Stomach (tissue), 9 donors: ENCODE data around the gene BRPF1. TPM values are rescaled to one million over a fixed set of nuclear protein-coding genes. Genes with fewer than 3 reads are reported as not detected.

Experiments used
- DNase-seq, 2 donors: peaks; one replicate each; pipeline versions ENCODE4 v3.0.0 to v3.0.0-alpha.2; 2013 to 2019
- H3K27ac ChIP-seq, 5 donors: fragments of 200-600 bp in 4 of 5; sonication (generic) in 4 of 5; one replicate each; pipeline ENCODE4 v1.5.1; 2013 to 2019; ENCODE audit warnings: mild to moderate bottlenecking in 1 of 5, moderate library complexity in 1 of 5
- H3K27me3 ChIP-seq, 3 donors: fragments of 200-600 bp; sonication (generic); one replicate each; pipeline ENCODE4 v1.5.1; 2017 to 2019; ENCODE audit warnings: mixed run types in 1 of 3
- H3K36me3 ChIP-seq, 4 donors: fragments of 200-600 bp; sonication (generic); 1 replicate in 3 of 4; 2 replicates in 1 of 4; pipeline ENCODE4 v1.5.1; 2016 to 2019
- H3K4me1 ChIP-seq, 4 donors: fragments of 200-600 bp; sonication (generic); one replicate each; pipeline ENCODE4 v1.5.1; 2016 to 2019
- H3K4me3 ChIP-seq, 4 donors: fragments of 200-600 bp; sonication (generic) in 3 of 4; one replicate each; pipeline ENCODE4 v1.5.1; 2016 to 2019; ENCODE audit warnings: mild to moderate bottlenecking in 1 of 4
- H3K9me3 ChIP-seq, 4 donors: fragments of 200-600 bp; sonication (generic); one replicate each; pipeline ENCODE4 v1.5.1; 2016 to 2019
- CTCF ChIP-seq, 7 experiments: fragments of 450-650 bp in 4 of 7; fragments of 200-600 bp in 3 of 7; sonication (generic) in 3 of 7; IDR thresholded peaks; one replicate each; pipeline ENCODE4 v1.5.1; 2016 to 2019; ENCODE audit warnings: antibody characterized with exemption in 7 of 7, control low read depth in 2 of 7, mild to moderate bottlenecking in 1 of 7
- EP300 ChIP-seq: sonication (generic); formaldehyde crosslinking; IDR thresholded peaks from one replicate; pipeline ENCODE4 v1.6.1; 2017; ENCODE audit warnings: antibody characterized with exemption
- POLR2A ChIP-seq, 4 donors: fragments of 450-650 bp; IDR thresholded peaks; one replicate each; pipeline ENCODE4 v1.6.1; 2016; ENCODE audit warnings: antibody characterized with exemption in 4 of 4, control low read depth in 2 of 4, mild to moderate bottlenecking in 1 of 4, moderate library complexity in 1 of 4
- POLR2AphosphoS5 ChIP-seq, 3 donors: sonication (generic); formaldehyde crosslinking; IDR thresholded peaks; one replicate each; pipeline ENCODE4 v1.6.1; 2016; ENCODE audit warnings: antibody characterized with exemption in 3 of 3
- WGBS, 5 donors: extraction: QIAGEN DNeasy Blood & Tissue Kit in 3 of 5; methylation state at CpG; one replicate each; pipeline versions ENCODE4 v1.1.5 to v1.1.7; 2013 to 2018; 5-methylcytosine and 5-hydroxymethylcytosine counted together
- intact Hi-C: fragments of 100-400 bp; cut with DNase I; formaldehyde crosslinking; loops from one replicate; pipeline ENCODE4 v1.15.1; 2023; ENCODE audit warnings: low total_unique reads
- polyA plus RNA-seq, 3 donors: library from polyadenylated mRNA; stranded (reverse); fragments of 200-250 nt; gene quantifications; one replicate each; pipeline ENCODE4 v1.2.3, GENCODE V29; 2013
- total RNA-seq, 5 donors: library from RNA; depleted of rRNA; stranded (reverse); fragments of >200 nt; gene quantifications; one replicate each; pipeline versions ENCODE4 v1.1.0 to v1.2.3, GENCODE V29; 2014 to 2016
- donor health status: healthy with polysubstance abuse.
- donor health status: Bipolar disorder and iron deficiency.
- donor health status: healthy.

BRPF1 gene
- total and polyA plus RNA-seq, 8 donors = 4.1 to 53.6 (median 11.1) TPM

GRCh38 chr3:9692416-9692815 is 39.1 kb upstream of the BRPF1 start:
- Histone ChIP-seq H3K4me1 (no peaks in the 10 kb centered on the region), H3K9me3 (no peaks in the 10 kb centered on the region), H3K4me3 (no peak overlapping the region), H3K27me3 (no peaks in the 10 kb centered on the region), H3K36me3 (peaks cover 58 to 100% (median 100%) of the 10 kb centered on the region in 4 donors), H3K27ac (no peak overlapping the region)
- DNase-seq = no peak
- TF ChIP-seq CTCF (IDR thresholded peaks at IDR 0.05) (no peak), EP300 (no peak), POLR2A (IDR thresholded peaks at IDR 0.05) (no peak), POLR2AphosphoS5 (IDR thresholded peaks at IDR 0.05) (no peak)
- WGBS, 5 donors = 93 to 100% (median 98%) methylated on average over 2 to 5 of the region's 5 CpGs
- intact Hi-C loops = no loop called here

- H3K9me3 ChIP-seq = no peaks in the 10 kb centered on the region
- peaks cover 38 to 100% (median 100%) of the 10 kb centered on the region in 4 donors for H3K36me3 ChIP-seq
- H3K4me1 ChIP-seq = no peaks in the 10 kb centered on the region
- no peak for TF ChIP-seq CTCF (IDR thresholded peaks at IDR 0.05)
- no peak for TF ChIP-seq EP300
- no peak for TF ChIP-seq POLR2A (IDR thresholded peaks at IDR 0.05)
- no peak for TF ChIP-seq POLR2AphosphoS5 (IDR thresholded peaks at IDR 0.05)
- intact Hi-C loops = no loop called here
- 88 to 100% (median 94%) methylated on average over 3 to 4 of the region's 4 CpGs for WGBS, 5 donors
- DNase-seq = no peak
- H3K27me3 ChIP-seq = no peaks in the 10 kb centered on the region
- H3K4me3 ChIP-seq = no peak overlapping the region
- H3K27ac ChIP-seq = no peak overlapping the region
These were observed 36.2 kb upstream of the BRPF1 start for GRCh38 chr3:9695345-9695744.

GRCh38 chr3:9695746-9696145 is 35.8 kb upstream of the BRPF1 start:
- no peak overlapping the region for H3K27ac ChIP-seq
- intact Hi-C loops = no loop called here
- no peak overlapping the region for H3K4me3 ChIP-seq
- DNase-seq = no peak
- WGBS, 5 donors = 84 to 98% (median 91%) methylated on average over 7 of the region's 7 CpGs
- no peaks in the 10 kb centered on the region for H3K4me1 ChIP-seq
- H3K9me3 ChIP-seq = no peaks in the 10 kb centered on the region
- TF ChIP-seq POLR2AphosphoS5 (IDR thresholded peaks at IDR 0.05) (no peak), POLR2A (IDR thresholded peaks at IDR 0.05) (no peak), EP300 (no peak), CTCF (IDR thresholded peaks at IDR 0.05) (no peak)
- no peaks in the 10 kb centered on the region for H3K27me3 ChIP-seq
- peaks cover 34 to 100% (median 100%) of the 10 kb centered on the region in 4 donors for H3K36me3 ChIP-seq

- no peak overlapping the region for H3K27ac ChIP-seq
- H3K9me3 ChIP-seq = no peaks in the 10 kb centered on the region
- no peak for DNase-seq
- H3K4me1 ChIP-seq = no peaks in the 10 kb centered on the region
- no peak overlapping the region for H3K4me3 ChIP-seq
- intact Hi-C loops = no loop called here
- H3K27me3 ChIP-seq = no peaks in the 10 kb centered on the region
- WGBS, 5 donors = 67 to 79% (median 78%) methylated on average over 5 of the region's 5 CpGs
- H3K36me3 ChIP-seq = peaks cover 28 to 100% (median 100%) of the 10 kb centered on the region in 4 donors
- TF ChIP-seq POLR2A (IDR thresholded peaks at IDR 0.05) (no peak), EP300 (no peak), POLR2AphosphoS5 (IDR thresholded peaks at IDR 0.05) (no peak), CTCF (IDR thresholded peaks at IDR 0.05) (no peak)
These were observed 34.9 kb upstream of the BRPF1 start for GRCh38 chr3:9696480-9697220.
